GM12878 (cell line): Measurements from ENCODE around the gene SNAP91. TPM values are rescaled to one million over a fixed set of nuclear protein-coding genes. Genes with fewer than 3 reads are reported as not detected.

Experiments
- ATAC-seq: fragments of 200-7000 bp; cut with Tn5 transposase; 3 replicates; pipeline ENCODE4 v1.9.1; 2020; ENCODE audit warnings: mild to moderate bottlenecking, moderate library complexity
- BruUV-seq: library from RNA; stranded (reverse); fragments of 400-500 nt; replicated peaks from 2 replicates; lab custom pipeline; 2021; lab: Mats Ljungman, UMichigan
- CTCF ChIA-PET: fragments of 300-600 bp; sonication (Branson Sonifier 250); formaldehyde crosslinking; extraction: SDS; loops from one replicate; lab custom pipeline; 2021; ENCODE audit warnings: inconsistent platforms; lab: Yijun Ruan, JAX
- POLR2A ChIA-PET: fragments of 350-600 bp; formaldehyde crosslinking; extraction: SDS; loops from one replicate; lab custom pipeline; 2021; ENCODE audit warnings: inconsistent platforms; lab: Charles Lee
- RAD21 ChIA-PET: fragments of 300-600 bp; sonication (Branson Sonifier 250); formaldehyde crosslinking; loops from one replicate; lab custom pipeline; 2023; ENCODE audit warnings: antibody characterized with exemption; ENCODE audit not compliant: unreplicated experiment; lab: Charles Lee
- SMC1A ChIA-PET: fragments of 300-600 bp; sonication (Branson Sonifier 250); formaldehyde crosslinking; loops from one replicate; lab custom pipeline; 2023; ENCODE audit not compliant: unreplicated experiment, uncharacterized antibody; lab: Charles Lee
- DNase-seq: peaks from one replicate; pipeline ENCODE4 v3.0.0-alpha.2; 2011; ENCODE audit warnings: low read depth, low spot score
- FAIRE-seq: peaks from 3 replicates; lab custom pipeline; 2011; peaks lifted over from hg19 to GRCh38; lab: Jason Lieb, UNC
- H2AFZ ChIP-seq: 2 replicates; pipeline ENCODE4 v1.6.0; 2011; ENCODE audit warnings: low read depth, low read length, control low read depth; ENCODE audit not compliant: control insufficient read depth
- H3K27ac ChIP-seq: 2 replicates; pipeline ENCODE4 v1.5.1; 2011; ENCODE audit warnings: control low read depth; ENCODE audit not compliant: control insufficient read depth, insufficient read depth
- H3K27me3 ChIP-seq, 2 experiments: replicated peaks in 1 of 2; 2 replicates each; pipeline versions ENCODE4 v1.6.0 to v1.6.1; 2011; ENCODE audit warnings: low read length in 1 of 2; ENCODE audit not compliant: control insufficient read depth in 2 of 2, insufficient read depth in 2 of 2
- H3K36me3 ChIP-seq, 2 experiments: 2 replicates each; pipeline ENCODE4 v1.5.1; 2011; ENCODE audit warnings: low read length in 1 of 2; ENCODE audit not compliant: control insufficient read depth in 2 of 2, insufficient read depth in 2 of 2
- H3K4me1 ChIP-seq: 2 replicates; pipeline ENCODE4 v1.6.1; 2011; ENCODE audit warnings: mild to moderate bottlenecking, low read length, moderate library complexity, mixed read lengths; ENCODE audit not compliant: control insufficient read depth, insufficient read depth
- H3K4me2 ChIP-seq: 2 replicates; pipeline ENCODE4 v1.6.0; 2011; ENCODE audit warnings: control low read depth; ENCODE audit not compliant: control insufficient read depth, insufficient read depth
- H3K4me3 ChIP-seq: fragments of 200-600 bp; sonication (generic); 2 replicates; pipeline ENCODE4 v1.5.1; 2016
- H3K79me2 ChIP-seq: 2 replicates; pipeline ENCODE4 v1.6.0; 2011; ENCODE audit warnings: low read length; ENCODE audit not compliant: control insufficient read depth, insufficient read depth
- H3K9ac ChIP-seq: 2 replicates; pipeline ENCODE4 v1.8.0; 2011; ENCODE audit warnings: low read length, control low read depth, mixed read lengths; ENCODE audit not compliant: control insufficient read depth, insufficient read depth
- H3K9me3 ChIP-seq: replicated peaks from 3 replicates; pipeline ENCODE4 v1.5.1; 2011; ENCODE audit warnings: mild to moderate bottlenecking, low read length; ENCODE audit not compliant: control insufficient read depth, insufficient read depth
- H4K20me1 ChIP-seq: 2 replicates; pipeline ENCODE4 v1.6.0; 2011; ENCODE audit not compliant: control insufficient read depth, insufficient read depth
- ESRRA ChIP-seq: IDR thresholded peaks from 2 replicates; pipeline ENCODE4 v1.6.1; 2012; ENCODE audit warnings: mild to moderate bottlenecking, low read length, improper control_type of control experiment
- MYB ChIP-seq: fragments of 150-350 bp; IDR thresholded peaks from 2 replicates; pipeline ENCODE4 v1.6.1; 2014; ENCODE audit warnings: mild to moderate bottlenecking, low read depth, low read length, borderline replicate concordance
- RB1 ChIP-seq: fragments of 450-650 bp; formaldehyde crosslinking; IDR thresholded peaks from 2 replicates; pipeline ENCODE4 v1.6.1; 2017; ENCODE audit warnings: mild to moderate bottlenecking, borderline replicate concordance
- TCF7 ChIP-seq: IDR thresholded peaks from 2 replicates; pipeline ENCODE4 v1.6.1; 2014; ENCODE audit warnings: antibody characterized with exemption, borderline replicate concordance
- WGBS: methylation state at CpG from one replicate; pipeline ENCODE4 v1.1.6; 2016; ENCODE audit warnings: low lambda C conversion rate; ENCODE audit not compliant: insufficient replicate concordance, insufficient coverage; ENCODE audit errors: missing lambda C conversion rate; 5-methylcytosine and 5-hydroxymethylcytosine counted together
- in situ Hi-C: fragments of 300-500 bp; cut with MboI; formaldehyde crosslinking; loops from 9 replicates; pipeline ENCODE4 v1.14.3; 2018; ENCODE audit warnings: mixed read lengths
- intact Hi-C: fragments of 100-400 bp; cut with micrococcal nuclease; formaldehyde crosslinking; loops from one replicate; pipeline ENCODE4 v1.14.2; 2022; ENCODE audit not compliant: unreplicated experiment
- polyA plus RNA-seq, 11 experiments: library from polyadenylated mRNA; depleted of rRNA in 4 of 11; unstranded in 6 of 11; stranded (reverse) in 5 of 11; fragments of >200 nt; fragmentation: Nextera tagmentation in 4 of 11; fragmentation: Illumina TruSeq in 1 of 11; extraction: Ambion mirVana in 4 of 11; extraction: Trizol in 1 of 11; gene quantifications; 1 replicate in 1 of 11; 2 replicates in 10 of 11; pipeline versions ENCODE4 v1.2.1 to v1.2.3, GENCODE V29; 2011 to 2016; ENCODE audit warnings: inconsistent platforms in 2 of 11, missing spikeins in 2 of 11, low read depth in 1 of 11
- total RNA-seq, 4 experiments: library from RNA; depleted of rRNA in 3 of 4; stranded (reverse); fragments of >200 nt in 3 of 4; fragmentation: Illumina TruSeq in 1 of 4; extraction: Trizol in 1 of 4; gene quantifications; 2 replicates each; pipeline versions ENCODE4 v1.2.1 to v1.2.3, GENCODE V29; 2013 to 2021

Gene SNAP91
- total and polyA plus RNA-seq, 10 of the 15 experiments (the other 5 are each of a cell fraction or from before 2014, with no cell fraction given) = 0.01 to 0.49 (median 0.12) TPM; not detected in 2

GRCh38 chr6:83603551-83603950, 105.3 kb downstream of the SNAP91 start:
- no peak for FAIRE-seq
- ChIA-PET CTCF (interaction anchor here (1.0 to 1.4 kb wide), 2 partner anchors 10 to 280 kb away, joined by 3 to 4 read pairs; no protein-coding TSS in a partner anchor), SMC1A (interaction anchor here (1.1 kb wide), 1 partner anchor 384 kb away, joined by 3 read pairs; no protein-coding TSS in a partner anchor), POLR2A (no interaction called here), RAD21 (no interaction called here)
- BruUV-seq = no TSS peak
- DNase-seq = no peak
- no peak for ATAC-seq
- in situ Hi-C loops (no loop called here), intact Hi-C loops (no loop called here)
- no peak overlapping the region for H2AFZ ChIP-seq
- 0% methylated on average over 2 of the region's 2 CpGs for WGBS
- no peak for TF ChIP-seq MYB
- no peak for TF ChIP-seq TCF7
- H3K4me1 ChIP-seq = no peaks in the 10 kb centered on the region
- no peak overlapping the region for H3K4me2 ChIP-seq
- no peaks in the 10 kb centered on the region for H4K20me1 ChIP-seq
- H3K27ac ChIP-seq = no peak overlapping the region
- no peak overlapping the region for H3K4me3 ChIP-seq
- no peaks in the 10 kb centered on the region for H3K9me3 ChIP-seq
- no peaks in the 10 kb centered on the region for H3K27me3 ChIP-seq
- no peaks in the 10 kb centered on the region for H3K36me3 ChIP-seq
- H3K79me2 ChIP-seq = no peaks in the 10 kb centered on the region
- H3K9ac ChIP-seq = no peak overlapping the region

GRCh38 chr6:83601119-83601518, 107.8 kb downstream of the SNAP91 start:
- Histone ChIP-seq H3K9me3 (no peaks in the 10 kb centered on the region), H3K4me2 (no peak overlapping the region), H3K4me3 (no peak overlapping the region), H3K27ac (no peak overlapping the region), H3K36me3 (no peaks in the 10 kb centered on the region), H2AFZ (no peak overlapping the region), H3K9ac (no peak overlapping the region), H3K27me3 (no peaks in the 10 kb centered on the region), H4K20me1 (no peaks in the 10 kb centered on the region), H3K4me1 (no peaks in the 10 kb centered on the region), H3K79me2 (no peaks in the 10 kb centered on the region)
- BruUV-seq = no TSS peak
- ATAC-seq = no peak
- no peak for DNase-seq
- no peak for TF ChIP-seq RB1
- no peak for TF ChIP-seq ESRRA
- SMC1A ChIA-PET = interaction anchor here (0.5 to 1.2 kb wide), 5 partner anchors 8 to 623 kb away, joined by 3 to 6 read pairs (median 3); partner anchors contain the start of gene UBE3D
- CTCF ChIA-PET = interaction anchor here (0.6 to 1.9 kb wide), 6 partner anchors 8 to 268 kb away, joined by 3 to 7 read pairs (median 4); no protein-coding TSS in a partner anchor
- RAD21 ChIA-PET = interaction anchor here (0.8 kb wide), 1 partner anchor 14 kb away, joined by 4 read pairs; no protein-coding TSS in a partner anchor
- in situ Hi-C loops = no loop called here
- POLR2A ChIA-PET = interaction anchor here (1.1 kb wide), 1 partner anchor 8 kb away, joined by 3 read pairs; no protein-coding TSS in a partner anchor
- 15% methylated on average over 3 of the region's 3 CpGs for WGBS
- FAIRE-seq = no peak
- intact Hi-C loops = no loop called here
